ENCODE measurements around the gene ANKS4B. TPM values are rescaled to one million over a fixed set of nuclear protein-coding genes. Genes with fewer than 3 reads are reported as not detected.
"Not testable (repeated sequence)": the region's sequence is repeated elsewhere in the genome, so short reads cannot be mapped to it uniquely, and the experiment has no call there.

ANKS4B gene
- total RNA-seq, 6 experiments from 2014 or later = not detected

DNA sequence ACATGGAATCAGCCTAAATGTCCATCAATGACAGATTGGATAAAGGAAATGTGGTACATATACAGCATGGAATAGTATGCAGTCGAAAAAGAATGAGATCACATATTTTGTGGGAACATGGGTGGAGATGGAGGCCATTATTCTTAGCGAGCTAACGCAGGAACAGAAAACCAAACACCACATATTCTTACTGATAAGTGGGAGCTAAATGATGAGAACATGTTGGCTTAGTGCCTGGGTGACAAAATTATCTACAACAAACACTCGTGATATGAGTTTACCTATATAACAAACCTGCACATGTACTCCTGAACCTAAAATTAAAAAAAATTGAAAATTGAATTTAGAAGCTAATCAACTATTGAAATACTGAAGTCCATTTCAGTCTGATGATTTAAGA lies 6.1 kb downstream of the ANKS4B start:
- H3K9me3 Mint-ChIP-seq = no peaks in the 10 kb centered on the region
- no peak for DNase-seq
- H3K27me3 Mint-ChIP-seq (ENCODE audit: insufficient read depth) = peaks cover 30% of the 10 kb centered on the region

DNA sequence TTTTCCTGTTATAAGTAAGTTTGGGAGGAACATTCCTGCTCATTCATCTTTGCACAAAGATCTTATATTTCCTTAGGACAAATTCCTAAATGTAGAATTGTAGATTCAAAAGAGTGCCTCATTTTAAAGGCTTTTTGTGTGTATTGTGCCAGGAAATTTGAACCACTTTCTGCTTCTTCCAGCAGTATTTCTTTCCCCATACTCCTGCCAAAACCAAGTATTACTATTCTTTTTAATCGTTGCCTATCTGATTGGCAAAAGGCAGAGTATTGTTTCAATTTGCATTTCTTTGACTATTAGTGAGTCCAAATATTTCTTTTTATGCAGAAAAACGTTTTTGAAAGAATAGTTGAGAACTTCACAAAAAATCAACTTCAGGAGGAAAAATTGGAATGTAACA lies 9.3 kb downstream of the ANKS4B start:
- no peak for DNase-seq
- no peaks in the 10 kb centered on the region for H3K4me1 Mint-ChIP-seq (ENCODE audit: low read depth)
- H3K36me3 Mint-ChIP-seq (ENCODE audit: low read depth) = no peaks in the 10 kb centered on the region
- TF ChIP-seq, protein P1, sequence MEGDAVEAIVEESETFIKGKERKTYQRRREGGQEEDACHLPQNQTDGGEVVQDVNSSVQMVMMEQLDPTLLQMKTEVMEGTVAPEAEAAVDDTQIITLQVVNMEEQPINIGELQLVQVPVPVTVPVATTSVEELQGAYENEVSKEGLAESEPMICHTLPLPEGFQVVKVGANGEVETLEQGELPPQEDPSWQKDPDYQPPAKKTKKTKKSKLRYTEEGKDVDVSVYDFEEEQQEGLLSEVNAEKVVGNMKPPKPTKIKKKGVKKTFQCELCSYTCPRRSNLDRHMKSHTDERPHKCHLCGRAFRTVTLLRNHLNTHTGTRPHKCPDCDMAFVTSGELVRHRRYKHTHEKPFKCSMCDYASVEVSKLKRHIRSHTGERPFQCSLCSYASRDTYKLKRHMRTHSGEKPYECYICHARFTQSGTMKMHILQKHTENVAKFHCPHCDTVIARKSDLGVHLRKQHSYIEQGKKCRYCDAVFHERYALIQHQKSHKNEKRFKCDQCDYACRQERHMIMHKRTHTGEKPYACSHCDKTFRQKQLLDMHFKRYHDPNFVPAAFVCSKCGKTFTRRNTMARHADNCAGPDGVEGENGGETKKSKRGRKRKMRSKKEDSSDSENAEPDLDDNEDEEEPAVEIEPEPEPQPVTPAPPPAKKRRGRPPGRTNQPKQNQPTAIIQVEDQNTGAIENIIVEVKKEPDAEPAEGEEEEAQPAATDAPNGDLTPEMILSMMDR (IDR thresholded peaks at IDR 0.05) = no peak
- no peak overlapping the region for H3K27ac Mint-ChIP-seq
- H3K27me3 Mint-ChIP-seq (ENCODE audit: insufficient read depth) = peaks cover 31% of the 10 kb centered on the region
- no peaks in the 10 kb centered on the region for H3K9me3 Mint-ChIP-seq
- no peak overlapping the region for H3K4me3 Mint-ChIP-seq

More for the DNA sequence above, 6.1 kb downstream of the ANKS4B start:
- Mint-ChIP-seq H3K36me3 (ENCODE audit: low read depth) (no peaks in the 10 kb centered on the region), H3K4me1 (ENCODE audit: low read depth) (no peaks in the 10 kb centered on the region), H3K4me3 (no peak overlapping the region), H3K27ac (no peak overlapping the region)
- TF ChIP-seq, protein P1 (IDR thresholded peaks at IDR 0.05) = no peak

DNA sequence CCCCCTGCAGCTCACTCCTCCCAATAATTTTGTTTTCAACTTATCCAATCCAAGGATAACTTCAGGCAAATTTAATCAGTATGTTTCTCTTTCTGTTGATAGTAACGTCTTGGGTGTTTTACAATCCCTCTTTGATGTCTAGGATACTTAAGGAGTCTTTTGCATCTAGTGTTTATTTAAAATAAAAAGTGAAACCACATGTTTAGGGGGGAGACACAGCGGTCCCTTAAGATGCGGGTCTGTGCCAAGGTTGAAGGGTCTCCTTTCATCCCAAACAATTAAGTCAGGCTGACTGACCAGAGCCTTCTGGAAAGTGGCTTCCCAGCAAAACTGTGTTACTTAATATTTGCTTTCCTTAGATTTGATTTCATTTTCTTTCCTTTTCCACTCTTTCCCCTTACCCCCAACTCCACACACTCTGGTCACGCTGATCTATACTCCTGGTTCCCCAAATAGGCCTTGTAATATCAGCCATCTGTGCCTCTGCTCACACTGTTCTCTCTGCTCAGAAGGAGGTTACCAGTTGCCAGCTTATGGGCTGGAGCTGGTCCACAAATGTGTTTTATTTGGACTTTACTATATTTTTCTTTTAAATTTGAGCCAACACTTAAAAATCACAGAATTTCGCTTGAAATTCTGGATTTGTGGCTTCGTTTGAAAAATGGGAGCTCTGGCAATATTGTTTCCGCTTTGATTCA lies 11.2 kb downstream of the ANKS4B start:
- Mint-ChIP-seq H3K27me3 (ENCODE audit: insufficient read depth) (peaks cover 36% of the 10 kb centered on the region), H3K9me3 (no peaks in the 10 kb centered on the region)

DNA sequence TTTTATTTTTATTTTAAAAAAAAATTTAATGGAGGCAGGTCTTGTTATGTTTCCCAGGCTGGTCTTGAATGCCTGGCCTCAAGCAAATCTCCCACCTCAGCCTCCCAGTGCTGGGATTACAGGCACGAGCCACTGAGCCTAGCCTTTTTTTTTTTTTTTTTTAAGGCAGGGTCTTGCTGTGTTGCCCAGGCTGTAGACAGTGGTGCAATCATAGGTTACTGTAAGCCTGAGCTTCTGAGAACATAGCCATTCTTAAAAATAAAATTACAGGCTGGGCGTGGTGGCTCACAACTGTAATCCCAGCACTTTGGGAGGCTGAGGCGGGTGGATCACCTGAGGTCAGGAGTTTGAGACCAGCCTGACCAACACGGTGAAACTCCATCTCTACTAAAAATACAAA lies 14.7 kb downstream of the ANKS4B start:
- DNase-seq; H3K4me1 Mint-ChIP-seq (ENCODE audit: low read depth); H3K27ac Mint-ChIP-seq; H3K36me3 Mint-ChIP-seq (ENCODE audit: low read depth); H3K9me3 Mint-ChIP-seq; H3K4me3 Mint-ChIP-seq: not testable (repeated sequence)
- peaks cover 41% of the 10 kb centered on the region for H3K27me3 Mint-ChIP-seq (ENCODE audit: insufficient read depth)

More for the DNA sequence above, 11.2 kb downstream of the ANKS4B start:
- H3K27ac Mint-ChIP-seq = no peak overlapping the region
- no peak overlapping the region for H3K4me3 Mint-ChIP-seq
- TF ChIP-seq, protein P1 (IDR thresholded peaks at IDR 0.05) = no peak
- H3K4me1 Mint-ChIP-seq (ENCODE audit: low read depth) = no peaks in the 10 kb centered on the region
- no peak for DNase-seq
- no peaks in the 10 kb centered on the region for H3K36me3 Mint-ChIP-seq (ENCODE audit: low read depth)

DNA sequence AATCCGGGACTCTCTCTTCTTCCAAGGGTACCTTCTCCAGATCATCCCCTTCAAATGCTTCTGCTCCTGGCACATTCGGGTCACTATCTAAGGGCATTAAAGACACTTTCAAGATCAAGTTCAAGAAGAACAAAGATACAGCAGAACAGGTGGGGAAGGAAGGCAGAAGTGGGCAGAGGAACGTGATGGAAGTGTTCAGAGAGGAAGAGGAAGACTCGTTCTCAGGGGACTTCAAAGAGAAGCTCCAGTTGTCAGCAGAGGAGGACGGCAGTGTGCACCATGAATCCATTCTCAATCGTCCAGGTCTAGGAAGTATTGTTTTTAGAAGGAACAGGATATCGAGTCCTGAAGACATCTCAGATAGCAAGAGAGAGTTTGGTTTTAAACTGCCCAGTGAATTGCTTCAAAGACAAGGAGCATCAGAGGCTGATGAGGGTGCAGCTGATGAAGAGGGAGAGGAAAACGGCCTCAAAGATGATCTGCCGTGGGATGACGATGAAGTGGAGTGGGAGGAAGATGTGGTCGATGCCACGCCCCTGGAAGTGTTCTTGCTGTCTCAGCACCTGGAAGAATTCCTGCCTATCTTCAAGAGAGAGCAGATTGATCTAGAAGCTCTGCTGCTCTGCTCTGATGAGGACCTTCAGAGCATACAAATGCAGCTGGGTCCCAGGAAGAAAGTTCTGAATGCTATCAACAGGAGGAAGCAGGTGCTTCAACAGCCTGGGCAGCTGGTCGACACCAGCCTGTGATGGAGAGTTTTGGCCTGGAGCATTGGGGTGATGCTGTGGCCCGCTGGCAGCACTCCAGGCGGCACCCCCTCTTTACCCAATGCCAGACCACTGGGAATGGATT lies 16.8 kb downstream of the ANKS4B start:
- Mint-ChIP-seq H3K4me3 (no peak overlapping the region), H3K27me3 (ENCODE audit: insufficient read depth) (peaks cover 42% of the 10 kb centered on the region), H3K4me1 (ENCODE audit: low read depth) (no peaks in the 10 kb centered on the region), H3K36me3 (ENCODE audit: low read depth) (no peaks in the 10 kb centered on the region), H3K27ac (no peak overlapping the region), H3K9me3 (no peaks in the 10 kb centered on the region)
- DNase-seq = no peak
- TF ChIP-seq, protein P1 (IDR thresholded peaks at IDR 0.05) = no peak

DNA sequence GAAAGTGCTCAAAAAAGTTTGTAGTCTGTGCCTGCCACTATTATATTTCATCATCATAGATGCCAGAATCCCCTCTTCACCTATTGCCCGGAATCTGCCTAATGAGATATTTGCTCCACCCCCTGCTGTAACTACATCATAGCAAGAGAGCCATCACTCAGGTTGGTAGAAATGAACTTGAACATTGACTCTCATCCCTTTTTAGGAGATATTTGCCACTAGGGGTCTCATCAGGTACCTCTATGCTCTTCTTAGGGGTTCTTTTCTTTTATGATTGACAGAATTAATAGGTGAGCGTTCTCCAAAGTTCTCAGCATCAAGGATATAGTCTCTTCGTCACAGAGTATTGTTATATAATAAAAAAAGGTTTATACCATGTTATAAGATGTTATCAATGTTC lies 20.0 kb downstream of the ANKS4B start:
- no peak for DNase-seq
- Mint-ChIP-seq H3K27ac (no peak overlapping the region), H3K36me3 (ENCODE audit: low read depth) (no peaks in the 10 kb centered on the region), H3K9me3 (no peaks in the 10 kb centered on the region), H3K4me3 (no peak overlapping the region), H3K27me3 (ENCODE audit: insufficient read depth) (peaks cover 45% of the 10 kb centered on the region), H3K4me1 (ENCODE audit: low read depth) (no peaks in the 10 kb centered on the region)
- TF ChIP-seq, protein P1 (IDR thresholded peaks at IDR 0.05) = no peak

Data from HFFc6 (cell line).